HAP-1 (cell line): ENCODE data around the gene SMARCD1.

Source experiments
- DNase-seq, 2 experiments: peaks; one replicate each; pipeline ENCODE4 v3.0.0-alpha.2; 2016 to 2020; ENCODE audit warnings: low spot score in 2 of 2
- H3K27me3 ChIP-seq: fragments of 250-450 bp; sonication (Bioruptor Pico); 2 replicates; pipeline ENCODE4 v1.5.1; 2020; ENCODE audit warnings: low read depth, mild to moderate bottlenecking, moderate library complexity
- H3K36me3 ChIP-seq: fragments of 250-450 bp; sonication (Bioruptor Pico); replicated peaks from 2 replicates; pipeline ENCODE4 v1.5.1; 2020; ENCODE audit warnings: mild to moderate bottlenecking
- H3K4me1 ChIP-seq: fragments of 250-450 bp; sonication (Bioruptor Pico); 2 replicates; pipeline ENCODE4 v1.5.1; 2020; ENCODE audit warnings: mild to moderate bottlenecking
- H3K4me3 ChIP-seq: fragments of 250-450 bp; sonication (Bioruptor Pico); 2 replicates; pipeline ENCODE4 v1.5.1; 2020; ENCODE audit warnings: mild to moderate bottlenecking, moderate library complexity
- H3K9me3 ChIP-seq: fragments of 250-450 bp; sonication (Bioruptor Pico); 2 replicates; pipeline ENCODE4 v1.5.1; 2020; ENCODE audit warnings: mild to moderate bottlenecking, moderate library complexity
- in situ Hi-C: fragments of 300-500 bp; cut with MboI; formaldehyde crosslinking; loops from 3 replicates; pipeline ENCODE4 v1.14.3; 2020; ENCODE audit warnings: low sequenced_read_pairs, inconsistent platforms, mixed read lengths

Gene SMARCD1

GRCh38 chr12:50084775-50085614, at the start of gene SMARCD1:
Gene SMARCD1 (plus strand): TSS chr12:50085342. CDS start chr12:50085370, 28 bp downstream.
- DNase-seq, result peak; percentile 97
- Histone ChIP-seq H3K4me1 (peaks cover 7% of the 10 kb centered on the region; the same call in 1 of the 2 replicates), H3K9me3 (no peaks in the 10 kb centered on the region), H3K27me3 (no peaks in the 10 kb centered on the region), H3K4me3 (peak within 1 kb of the TSS; percentile 74), H3K36me3 (peaks cover 34% of the 10 kb centered on the region)
- in situ Hi-C loops, result no loop called here

- Histone ChIP-seq H3K36me3 (no peaks in the 10 kb centered on the region), H3K9me3 (no peaks in the 10 kb centered on the region), H3K4me3 (no peak overlapping the region), H3K27me3 (no peaks in the 10 kb centered on the region), H3K4me1 (no peaks in the 10 kb centered on the region)
- in situ Hi-C loops, result no loop called here
- no peak for DNase-seq
Observed at GRCh38 chr12:50038336-50038735, 46.8 kb upstream of the SMARCD1 start.

DNA sequence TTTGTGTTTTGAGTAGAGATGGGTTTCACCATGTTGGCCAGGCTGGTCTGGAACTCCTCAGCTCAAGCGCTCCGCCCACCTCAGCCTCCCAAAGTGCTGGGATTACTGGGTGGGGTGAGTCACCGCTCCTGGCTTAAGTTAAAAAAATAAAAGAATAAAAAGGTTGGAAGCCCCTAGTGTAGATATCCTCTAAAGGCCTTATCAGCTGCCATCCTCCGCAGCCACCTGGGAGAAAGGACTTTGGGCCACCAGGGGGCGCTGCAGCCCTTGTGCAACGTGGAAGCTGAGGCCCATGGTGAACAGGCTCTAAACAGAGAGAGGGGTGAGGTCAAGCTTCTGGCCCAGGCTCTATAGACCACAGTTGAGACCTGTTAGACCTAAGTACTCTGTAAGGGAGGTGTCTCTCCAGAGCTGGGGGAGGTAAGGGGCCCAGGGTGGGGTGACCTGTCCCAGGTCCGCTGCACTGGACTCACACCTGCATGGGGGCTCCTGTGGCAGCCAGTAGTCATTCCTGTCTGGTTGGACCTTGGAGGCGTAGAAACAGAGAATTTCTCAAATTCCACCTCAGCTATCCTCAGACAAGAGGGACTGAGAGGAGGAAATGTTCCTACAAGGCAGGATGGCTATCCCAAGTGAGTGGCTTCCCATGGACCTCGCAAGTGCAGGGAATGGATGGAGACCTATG, 45.8 kb upstream of the SMARCD1 start:
- Histone ChIP-seq H3K9me3 (no peaks in the 10 kb centered on the region), H3K27me3 (no peaks in the 10 kb centered on the region), H3K4me3 (no peak overlapping the region), H3K4me1 (no peaks in the 10 kb centered on the region), H3K36me3 (no peaks in the 10 kb centered on the region)
- in situ Hi-C loops, result no loop called here
- DNase-seq, result peak; percentile 64 to 95

GRCh38 chr12:50040657-50041056, 44.5 kb upstream of the SMARCD1 start:
- Histone ChIP-seq H3K4me3 (no peak overlapping the region), H3K4me1 (no peaks in the 10 kb centered on the region), H3K36me3 (no peaks in the 10 kb centered on the region), H3K9me3 (no peaks in the 10 kb centered on the region), H3K27me3 (no peaks in the 10 kb centered on the region)
- no peak for DNase-seq
- in situ Hi-C loops, result no loop called here

- Histone ChIP-seq H3K9me3 (no peaks in the 10 kb centered on the region), H3K4me1 (no peaks in the 10 kb centered on the region), H3K36me3 (no peaks in the 10 kb centered on the region), H3K4me3 (no peak overlapping the region), H3K27me3 (no peaks in the 10 kb centered on the region)
- in situ Hi-C loops, result no loop called here
- DNase-seq, result no peak
Observed at GRCh38 chr12:50041062-50041860, 43.9 kb upstream of the SMARCD1 start.

DNA sequence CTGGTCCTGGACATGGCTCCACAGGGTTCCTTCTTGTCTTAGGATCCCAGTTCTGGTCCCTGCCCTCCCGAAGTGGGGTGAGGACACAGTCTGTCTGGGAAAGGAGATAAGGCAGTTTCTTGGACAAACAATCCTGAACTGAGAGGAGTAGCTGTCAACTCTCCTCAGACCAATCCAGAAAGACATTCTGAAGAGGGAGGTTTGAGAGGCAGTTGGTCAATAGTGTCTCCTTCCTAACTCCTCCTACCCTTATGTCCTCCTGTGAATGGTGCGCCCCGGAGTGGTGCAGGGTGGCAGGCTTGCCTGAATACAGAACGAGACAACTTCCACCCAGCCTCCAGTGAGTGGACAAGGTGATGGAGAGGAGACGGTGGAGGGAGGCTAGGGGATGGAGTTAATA, 43.2 kb upstream of the SMARCD1 start:
- no peaks in the 10 kb centered on the region for H3K9me3 ChIP-seq
- no peak for DNase-seq
- H3K4me3 ChIP-seq, result no peak overlapping the region
- H3K4me1 ChIP-seq, result no peaks in the 10 kb centered on the region
- no peaks in the 10 kb centered on the region for H3K36me3 ChIP-seq
- H3K27me3 ChIP-seq, result no peaks in the 10 kb centered on the region
- in situ Hi-C loops, result no loop called here

- H3K9me3 ChIP-seq, result no peaks in the 10 kb centered on the region
- H3K4me1 ChIP-seq, result no peaks in the 10 kb centered on the region
- in situ Hi-C loops, result no loop called here
Observed at GRCh38 chr12:50042693-50043092, 42.4 kb upstream of the SMARCD1 start.

DNA sequence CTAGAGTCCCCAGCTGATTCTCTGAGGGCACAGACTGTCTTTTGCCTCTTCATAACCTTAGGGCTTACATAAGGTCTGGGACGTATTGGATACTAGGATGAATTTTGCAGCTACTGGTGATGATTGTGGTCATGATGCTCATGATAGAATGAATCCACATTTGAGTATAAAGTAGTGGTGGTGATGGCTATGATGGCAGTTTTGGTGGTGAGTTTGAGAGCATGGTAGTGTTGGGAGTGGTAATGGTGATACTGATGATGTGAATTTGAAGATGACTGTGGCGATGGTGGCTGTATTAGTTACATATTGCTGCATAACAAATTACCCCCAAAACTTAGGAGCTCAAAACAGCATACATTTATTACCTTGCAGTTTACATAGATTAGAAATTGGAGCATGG, 41.8 kb upstream of the SMARCD1 start:
- DNase-seq, result no peak
- in situ Hi-C loops, result no loop called here

More at GRCh38 chr12:50042693-50043092, 42.4 kb upstream of the SMARCD1 start:
- H3K4me3 ChIP-seq, result no peak overlapping the region
- H3K27me3 ChIP-seq, result no peaks in the 10 kb centered on the region
- H3K36me3 ChIP-seq, result no peaks in the 10 kb centered on the region
- DNase-seq, result no peak

DNA sequence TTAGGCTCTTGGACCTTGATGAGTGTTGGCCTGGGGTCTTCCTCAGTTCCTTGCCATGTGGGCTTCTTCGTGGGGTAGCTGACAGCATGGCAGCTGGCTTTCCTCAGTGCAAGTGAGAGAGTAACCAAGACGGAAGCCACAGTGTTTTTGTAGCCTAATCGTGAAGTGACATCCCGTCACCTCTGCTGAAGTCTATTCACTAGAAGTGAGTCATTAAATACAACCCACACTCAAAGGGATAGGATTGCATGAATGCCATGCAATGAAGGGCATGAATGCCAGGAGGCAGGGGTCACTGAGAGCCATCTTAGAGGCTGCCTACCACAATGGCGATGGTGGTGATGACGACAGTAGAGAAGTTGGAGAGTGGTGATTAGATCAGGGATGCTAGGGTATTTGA, 41.3 kb upstream of the SMARCD1 start:
- H3K36me3 ChIP-seq, result no peaks in the 10 kb centered on the region
- no peaks in the 10 kb centered on the region for H3K27me3 ChIP-seq
- DNase-seq, result peak in 1 of 2 experiments; percentile 2
- no peaks in the 10 kb centered on the region for H3K9me3 ChIP-seq
- H3K4me3 ChIP-seq, result no peak overlapping the region
- H3K4me1 ChIP-seq, result no peaks in the 10 kb centered on the region
- in situ Hi-C loops, result no loop called here

More for the DNA sequence above, 41.8 kb upstream of the SMARCD1 start:
- Histone ChIP-seq H3K9me3 (no peaks in the 10 kb centered on the region), H3K27me3 (no peaks in the 10 kb centered on the region), H3K4me1 (no peaks in the 10 kb centered on the region), H3K4me3 (no peak overlapping the region), H3K36me3 (no peaks in the 10 kb centered on the region)

GRCh38 chr12:50047693-50048250, 37.4 kb upstream of the SMARCD1 start:
- no peaks in the 10 kb centered on the region for H3K9me3 ChIP-seq
- no peak for DNase-seq
- peaks cover 3% of the 10 kb centered on the region; the same call in 1 of the 2 replicates for H3K27me3 ChIP-seq
- H3K4me1 ChIP-seq, result peaks cover 3% of the 10 kb centered on the region
- in situ Hi-C loops, result no loop called here
- no peaks in the 10 kb centered on the region for H3K36me3 ChIP-seq
- no peak overlapping the region for H3K4me3 ChIP-seq

DNA sequence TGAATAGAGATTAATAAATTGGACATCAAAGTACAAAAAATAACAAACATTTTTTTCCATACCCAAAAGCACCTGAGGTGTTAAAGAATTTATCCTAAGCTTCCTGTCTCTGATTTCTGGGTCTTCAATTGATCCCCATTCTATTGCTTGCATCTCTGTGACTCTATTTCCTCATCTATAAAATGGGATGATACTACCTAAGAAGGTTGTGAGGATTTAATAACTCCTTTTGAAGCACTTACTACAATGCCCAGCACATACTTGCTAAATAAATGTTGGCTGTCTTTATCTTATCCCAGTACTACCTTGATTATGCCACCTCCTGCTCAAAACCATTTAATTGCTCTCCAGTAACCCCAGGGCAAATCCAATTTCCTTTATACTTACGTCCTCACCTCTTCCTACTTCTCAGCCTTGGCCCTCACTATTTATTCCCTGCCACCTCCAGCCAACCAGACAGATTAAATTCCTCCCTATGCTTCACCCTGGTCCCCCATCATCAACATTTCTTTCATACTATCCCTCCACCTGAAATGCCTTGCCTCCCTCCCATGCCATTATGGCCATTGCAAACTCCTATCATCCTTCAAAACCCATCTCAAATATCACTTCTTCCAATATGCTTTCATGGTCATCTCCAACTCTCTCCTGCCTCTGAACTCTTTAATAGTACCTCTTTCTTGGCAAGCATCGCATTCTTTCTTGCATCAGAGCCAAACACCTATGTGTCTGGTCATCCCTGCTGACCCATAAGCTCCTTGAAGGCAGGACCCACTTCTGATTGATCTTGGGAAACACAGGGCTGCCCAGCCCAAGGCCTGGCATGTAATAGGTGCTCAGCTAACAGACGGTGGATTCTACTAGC, 35.7 kb upstream of the SMARCD1 start:
- Histone ChIP-seq H3K36me3 (no peaks in the 10 kb centered on the region), H3K4me1 (peaks cover 3% of the 10 kb centered on the region), H3K4me3 (no peak overlapping the region), H3K9me3 (no peaks in the 10 kb centered on the region), H3K27me3 (peaks cover 3% of the 10 kb centered on the region; the same call in 1 of the 2 replicates)
- no peak for DNase-seq
- in situ Hi-C loops, result loop anchor here (10.0 kb wide), 1 partner anchor 275 kb away; no protein-coding TSS in a partner anchor

DNA sequence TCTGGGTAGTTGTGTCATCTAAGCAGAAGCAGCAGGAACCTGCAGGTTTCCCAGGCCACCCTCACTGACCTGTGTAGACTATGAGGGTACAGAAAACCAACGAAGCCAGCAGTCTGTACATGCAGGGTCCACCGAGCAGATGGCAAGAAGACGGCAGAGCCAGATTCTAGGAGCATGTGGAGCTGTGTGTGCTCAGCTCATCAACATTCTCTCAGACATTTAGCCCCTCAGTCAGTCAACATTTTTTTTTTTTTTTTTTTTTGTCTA, 35.1 kb upstream of the SMARCD1 start:
- DNase-seq, result no peak
- no peaks in the 10 kb centered on the region for H3K9me3 ChIP-seq
- H3K36me3 ChIP-seq, result no peaks in the 10 kb centered on the region
- in situ Hi-C loops, result loop anchor here (10.0 kb wide), 1 partner anchor 275 kb away; no protein-coding TSS in a partner anchor
- H3K4me3 ChIP-seq, result no peak overlapping the region
- H3K27me3 ChIP-seq, result peaks cover 3% of the 10 kb centered on the region; the same call in 1 of the 2 replicates
- peaks cover 3% of the 10 kb centered on the region for H3K4me1 ChIP-seq
